Measurements from ENCODE around the gene KRTAP16-1. TPM values are rescaled to one million over a fixed set of nuclear protein-coding genes. Genes with fewer than 3 reads are reported as not detected.

KRTAP16-1 gene
- total RNA-seq, 1 donor from 2014 or later, result not detected

Small RNAs within 50 kb of the gene (small RNA-seq; reads per million reads assigned to genes)
- not detected for gene KRTAP9-10P (ENCODE audit: low replicate concordance)

Other genes with a start within 250 kb of the KRTAP16-1 start
- not detected for gene KRTAP2-3, start 249.2 kb downstream of the KRTAP16-1 start, total RNA-seq
- gene KRTAP2-4, start 243.4 kb downstream of the KRTAP16-1 start, total RNA-seq, result not detected
- gene KRTAP4-7, start 225.2 kb downstream of the KRTAP16-1 start, total RNA-seq, result not detected
- gene KRTAP4-8, start 211.2 kb downstream of the KRTAP16-1 start, total RNA-seq, result not detected
- gene KRTAP4-16, start 207.1 kb downstream of the KRTAP16-1 start, total RNA-seq, result not detected
- gene KRTAP4-9, start 203.9 kb downstream of the KRTAP16-1 start, total RNA-seq, result not detected
- not detected for gene KRTAP4-11, start 190.9 kb downstream of the KRTAP16-1 start, total RNA-seq
- gene KRTAP4-12, start 185.1 kb downstream of the KRTAP16-1 start, total RNA-seq, result not detected
- gene KRTAP4-6, start 168.8 kb downstream of the KRTAP16-1 start, total RNA-seq, result not detected
- gene KRTAP4-5, start 159.5 kb downstream of the KRTAP16-1 start, total RNA-seq, result not detected
- not detected for gene KRTAP4-4, start 148.6 kb downstream of the KRTAP16-1 start, total RNA-seq
- gene KRTAP4-3, start 141.1 kb downstream of the KRTAP16-1 start, total RNA-seq, result not detected
- not detected for gene KRTAP4-2, start 131.1 kb downstream of the KRTAP16-1 start, total RNA-seq
- gene KRTAP4-1, start 124.4 kb downstream of the KRTAP16-1 start, total RNA-seq, result not detected
- gene KRTAP9-1, start 119.4 kb downstream of the KRTAP16-1 start, total RNA-seq, result not detected
- gene KRTAP9-2, start 82.7 kb downstream of the KRTAP16-1 start, total RNA-seq, result not detected
- not detected for gene KRTAP9-3, start 76.9 kb downstream of the KRTAP16-1 start, total RNA-seq
- not detected for gene KRTAP9-8, start 71.3 kb downstream of the KRTAP16-1 start, total RNA-seq
- gene KRTAP9-4, start 59.6 kb downstream of the KRTAP16-1 start, total RNA-seq, result not detected
- gene KRTAP9-9, start 53.9 kb downstream of the KRTAP16-1 start, total RNA-seq, result not detected
- gene KRTAP9-6, start 43.9 kb downstream of the KRTAP16-1 start, total RNA-seq, result not detected
- gene KRTAP9-7, start 33.6 kb downstream of the KRTAP16-1 start, total RNA-seq, result not detected
- gene KRTAP29-1, start 6.5 kb downstream of the KRTAP16-1 start, total RNA-seq, result not detected
- gene KRTAP17-1, start 6.4 kb upstream of the KRTAP16-1 start, total RNA-seq, result 1.0 TPM
- gene KRT33A, start 41.5 kb upstream of the KRTAP16-1 start, total RNA-seq, result not detected
- 0.21 TPM for gene KRT33B, start 60.5 kb upstream of the KRTAP16-1 start, total RNA-seq
- 0.51 TPM for gene KRT34, start 73.0 kb upstream of the KRTAP16-1 start, total RNA-seq
- gene KRT31, start 88.3 kb upstream of the KRTAP16-1 start, total RNA-seq, result 6.1 TPM
- gene KRT37, start 115.3 kb upstream of the KRTAP16-1 start, total RNA-seq, result not detected
- not detected for gene KRT38, start 131.7 kb upstream of the KRTAP16-1 start, total RNA-seq
- gene KRT32, start 158.1 kb upstream of the KRTAP16-1 start, total RNA-seq, result not detected
- gene KRT35, start 171.8 kb upstream of the KRTAP16-1 start, total RNA-seq, result not detected
- not detected for gene KRT36, start 180.6 kb upstream of the KRTAP16-1 start, total RNA-seq
- gene KRT13, start 196.3 kb upstream of the KRTAP16-1 start, total RNA-seq, result 1,847 TPM
- 633 TPM for gene KRT15, start 209.6 kb upstream of the KRTAP16-1 start, total RNA-seq
- gene KRT19, start 219.0 kb upstream of the KRTAP16-1 start, total RNA-seq, result 248 TPM